SK-N-MC (cell line): Measurements from ENCODE around the gene COLEC11.
"Not testable (repeated sequence)": the region's sequence is repeated elsewhere in the genome, so short reads cannot be mapped to it uniquely, and the experiment has no call there.

Experiments
- DNase-seq: peaks from one replicate; pipeline ENCODE4 v3.0.0-alpha.2; 2011; ENCODE audit warnings: low read depth, low spot score
- H3K27ac ChIP-seq: fragments of 200-600 bp; sonication (generic); 2 replicates; pipeline ENCODE4 v1.5.1; 2016; ENCODE audit warnings: mixed run types
- H3K36me3 ChIP-seq: fragments of 200-600 bp; sonication (generic); 2 replicates; pipeline ENCODE4 v1.6.1; 2017; ENCODE audit warnings: antibody characterized with exemption, low read length, mixed read lengths; ENCODE audit not compliant: insufficient read depth
- H3K4me3 ChIP-seq: fragments of 200-600 bp; sonication (generic); 2 replicates; pipeline ENCODE4 v1.5.1; 2016
- H3K9ac ChIP-seq: fragments of 200-600 bp; sonication (generic); 2 replicates; pipeline ENCODE4 v1.8.0; 2017; ENCODE audit warnings: mixed run types, mixed read lengths; ENCODE audit not compliant: insufficient read length
- H3K9me3 ChIP-seq: fragments of 200-600 bp; sonication (generic); 2 replicates; pipeline ENCODE4 v1.6.1; 2017; ENCODE audit warnings: low read depth, mild to moderate bottlenecking, antibody characterized with exemption, low read length, moderate library complexity, mixed read lengths
- EZH2 ChIP-seq: fragments of 200-600 bp; sonication (generic); IDR thresholded peaks from one replicate; pipeline ENCODE4 v1.6.1; 2017; ENCODE audit warnings: antibody characterized with exemption
- FOXP2 ChIP-seq: optimal IDR thresholded peaks from 2 replicates; pipeline ENCODE3; 2011; ENCODE audit warnings: mild to moderate bottlenecking, moderate library complexity; ENCODE audit not compliant: insufficient read depth; ENCODE audit errors: extremely low read length, control extremely low read depth
- POLR2AphosphoS5 ChIP-seq: IDR thresholded peaks from 2 replicates; pipeline ENCODE4 v1.6.1; 2012; ENCODE audit warnings: mild to moderate bottlenecking, low read depth, low read length, borderline replicate concordance

Gene COLEC11

GRCh38 chr2:3633089-3633981 lies 38.4 kb downstream of the COLEC11 start:
- no peaks in the 10 kb centered on the region for H3K36me3 ChIP-seq
- no peak for DNase-seq
- H3K9ac ChIP-seq: no peak overlapping the region
- no peak overlapping the region for H3K27ac ChIP-seq
- no peaks in the 10 kb centered on the region for H3K9me3 ChIP-seq
- no peak overlapping the region for H3K4me3 ChIP-seq
- TF ChIP-seq FOXP2: no peak
- no peak for TF ChIP-seq POLR2AphosphoS5
- no peak for TF ChIP-seq EZH2

GRCh38 chr2:3633982-3634595 lies 39.2 kb downstream of the COLEC11 start:
- Histone ChIP-seq H3K4me3 (no peak overlapping the region), H3K9me3 (no peaks in the 10 kb centered on the region), H3K36me3 (no peaks in the 10 kb centered on the region), H3K9ac (no peak overlapping the region), H3K27ac (no peak overlapping the region)
- TF ChIP-seq POLR2AphosphoS5: no peak
- no peak for TF ChIP-seq EZH2
- no peak for TF ChIP-seq FOXP2
- DNase-seq: no peak

- TF ChIP-seq FOXP2: no peak
- no peak for TF ChIP-seq POLR2AphosphoS5
- TF ChIP-seq EZH2: no peak
- no peaks in the 10 kb centered on the region for H3K36me3 ChIP-seq
- no peaks in the 10 kb centered on the region for H3K9me3 ChIP-seq
- H3K27ac ChIP-seq: no peak overlapping the region
- no peak for DNase-seq
- no peak overlapping the region for H3K4me3 ChIP-seq
- H3K9ac ChIP-seq: no peak overlapping the region
Measured at GRCh38 chr2:3634596-3635121, 39.7 kb downstream of the COLEC11 start.

GRCh38 chr2:3635171-3635974 lies 40.5 kb downstream of the COLEC11 start:
- Histone ChIP-seq H3K4me3 (no peak overlapping the region), H3K9ac (no peak overlapping the region), H3K9me3 (no peaks in the 10 kb centered on the region), H3K36me3 (no peaks in the 10 kb centered on the region), H3K27ac (no peak overlapping the region)
- TF ChIP-seq EZH2 (no peak), POLR2AphosphoS5 (no peak), FOXP2 (no peak)
- DNase-seq: no peak

- H3K9me3 ChIP-seq, DNase-seq, H3K4me3 ChIP-seq, H3K9ac ChIP-seq, H3K36me3 ChIP-seq, H3K27ac ChIP-seq: not testable (repeated sequence)
Measured at GRCh38 chr2:3635975-3636327, 41.0 kb downstream of the COLEC11 start.

GRCh38 chr2:3636586-3637310 lies 41.8 kb downstream of the COLEC11 start:
- no peak for DNase-seq
- Histone ChIP-seq H3K36me3 (no peaks in the 10 kb centered on the region), H3K4me3 (no peak overlapping the region), H3K27ac (no peak overlapping the region), H3K9ac (no peak overlapping the region), H3K9me3 (no peaks in the 10 kb centered on the region)
- no peak for TF ChIP-seq EZH2
- no peak for TF ChIP-seq POLR2AphosphoS5
- no peak for TF ChIP-seq FOXP2

- Histone ChIP-seq H3K36me3 (no peaks in the 10 kb centered on the region), H3K27ac (no peak overlapping the region), H3K4me3 (no peak overlapping the region), H3K9ac (no peak overlapping the region), H3K9me3 (no peaks in the 10 kb centered on the region)
- no peak for TF ChIP-seq EZH2
- DNase-seq: no peak
Measured at GRCh38 chr2:3637311-3637675, 42.4 kb downstream of the COLEC11 start.
